HFFc6 (cell line): Measurements from ENCODE around the gene MTG2. TPM values are rescaled to one million over a fixed set of nuclear protein-coding genes. Genes with fewer than 3 reads are reported as not detected.

ENCODE experiments used
- DNase-seq: peaks from one replicate; pipeline ENCODE4 v3.0.0-alpha.2; 2018
- H3K27ac Mint-ChIP-seq: 2 replicates; pipeline ENCODE4 v1.8.0; 2020; ENCODE audit warnings: mild to moderate bottlenecking, mixed read lengths
- H3K27me3 Mint-ChIP-seq: 2 replicates; pipeline ENCODE4 v1.8.0; 2021; ENCODE audit warnings: mild to moderate bottlenecking, moderate library complexity, mixed read lengths; ENCODE audit not compliant: insufficient read depth
- H3K36me3 Mint-ChIP-seq: 2 replicates; pipeline ENCODE4 v1.8.0; 2021; ENCODE audit warnings: low read depth, mixed read lengths
- H3K4me1 Mint-ChIP-seq: 2 replicates; pipeline ENCODE4 v1.8.0; 2020; ENCODE audit warnings: low read depth, mixed read lengths
- H3K4me3 Mint-ChIP-seq: 2 replicates; pipeline ENCODE4 v1.8.0; 2020; ENCODE audit warnings: mild to moderate bottlenecking, moderate library complexity, mixed read lengths
- H3K9me3 Mint-ChIP-seq: 2 replicates; pipeline ENCODE4 v1.8.0; 2020; ENCODE audit warnings: mild to moderate bottlenecking, mixed read lengths
- total RNA-seq, 6 experiments: library from RNA; stranded (reverse); fragmentation: NEBNext Ultra II Directional; extraction: Animal tissue kit (Norgen Biotek cat#: 25700); gene quantifications; 2 replicates in 1 of 6; 3 replicates in 5 of 6; pipeline ENCODE4 v1.2.3, GENCODE V29; 2021
- TF ChIP-seq, protein P1 (sequence below): fragments of 200-600 bp; sonication (generic); IDR thresholded peaks from 2 replicates; pipeline ENCODE4 v1.5.0; 2021; ENCODE audit warnings: antibody characterized with exemption, mild to moderate bottlenecking

Gene MTG2
- total RNA-seq, 6 experiments from 2014 or later = 27.9 to 33.8 (median 30.2) TPM

GRCh38 chr20:62195736-62196135 lies 12.9 kb downstream of the MTG2 start:
- Mint-ChIP-seq H3K4me1 (no peaks in the 10 kb centered on the region), H3K36me3 (peaks cover 20% of the 10 kb centered on the region), H3K27ac (no peak overlapping the region), H3K4me3 (no peak overlapping the region), H3K27me3 (no peaks in the 10 kb centered on the region), H3K9me3 (no peaks in the 10 kb centered on the region)
- no peak for DNase-seq
- TF ChIP-seq, protein P1, sequence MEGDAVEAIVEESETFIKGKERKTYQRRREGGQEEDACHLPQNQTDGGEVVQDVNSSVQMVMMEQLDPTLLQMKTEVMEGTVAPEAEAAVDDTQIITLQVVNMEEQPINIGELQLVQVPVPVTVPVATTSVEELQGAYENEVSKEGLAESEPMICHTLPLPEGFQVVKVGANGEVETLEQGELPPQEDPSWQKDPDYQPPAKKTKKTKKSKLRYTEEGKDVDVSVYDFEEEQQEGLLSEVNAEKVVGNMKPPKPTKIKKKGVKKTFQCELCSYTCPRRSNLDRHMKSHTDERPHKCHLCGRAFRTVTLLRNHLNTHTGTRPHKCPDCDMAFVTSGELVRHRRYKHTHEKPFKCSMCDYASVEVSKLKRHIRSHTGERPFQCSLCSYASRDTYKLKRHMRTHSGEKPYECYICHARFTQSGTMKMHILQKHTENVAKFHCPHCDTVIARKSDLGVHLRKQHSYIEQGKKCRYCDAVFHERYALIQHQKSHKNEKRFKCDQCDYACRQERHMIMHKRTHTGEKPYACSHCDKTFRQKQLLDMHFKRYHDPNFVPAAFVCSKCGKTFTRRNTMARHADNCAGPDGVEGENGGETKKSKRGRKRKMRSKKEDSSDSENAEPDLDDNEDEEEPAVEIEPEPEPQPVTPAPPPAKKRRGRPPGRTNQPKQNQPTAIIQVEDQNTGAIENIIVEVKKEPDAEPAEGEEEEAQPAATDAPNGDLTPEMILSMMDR = no peak

GRCh38 chr20:62196286-62196685 lies 13.5 kb downstream of the MTG2 start:
- Mint-ChIP-seq H3K27me3 (no peaks in the 10 kb centered on the region), H3K4me3 (no peak overlapping the region), H3K27ac (no peak overlapping the region), H3K9me3 (no peaks in the 10 kb centered on the region), H3K4me1 (no peaks in the 10 kb centered on the region), H3K36me3 (peaks cover 20% of the 10 kb centered on the region)
- no peak for DNase-seq
- TF ChIP-seq, protein P1 = no peak

DNA sequence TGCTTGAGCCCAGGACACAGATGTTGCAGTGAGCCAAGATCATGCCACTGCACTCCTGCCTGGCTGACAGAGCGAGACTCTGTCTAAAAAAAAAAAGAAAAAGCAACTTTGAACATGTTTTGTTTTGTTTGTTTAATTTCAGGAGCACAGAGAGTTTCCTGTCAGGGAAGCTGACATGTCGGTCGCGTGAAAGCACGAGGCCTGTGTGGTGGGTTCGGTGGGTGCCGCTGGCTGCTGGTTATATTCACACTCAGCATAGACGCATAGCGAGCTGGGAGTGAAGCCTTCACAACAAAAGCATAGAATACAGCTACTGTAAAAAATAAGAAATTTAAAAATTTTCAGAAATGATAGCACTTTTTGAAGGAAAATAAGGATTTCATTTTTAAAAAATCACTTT lies 14.5 kb downstream of the MTG2 start:
- Mint-ChIP-seq H3K4me3 (no peak overlapping the region), H3K27ac (no peak overlapping the region), H3K9me3 (no peaks in the 10 kb centered on the region), H3K27me3 (no peaks in the 10 kb centered on the region; the same call in 1 of the 2 replicates), H3K36me3 (peaks cover 20% of the 10 kb centered on the region), H3K4me1 (peaks cover 9% of the 10 kb centered on the region)
- TF ChIP-seq, protein P1 = no peak
- no peak for DNase-seq

GRCh38 chr20:62197801-62198200 lies 15.0 kb downstream of the MTG2 start:
- H3K9me3 Mint-ChIP-seq = no peaks in the 10 kb centered on the region
- H3K27ac Mint-ChIP-seq = no peak overlapping the region
- no peak overlapping the region for H3K4me3 Mint-ChIP-seq
- TF ChIP-seq, protein P1 = no peak
- peaks cover 12% of the 10 kb centered on the region for H3K4me1 Mint-ChIP-seq
- DNase-seq = no peak
- no peaks in the 10 kb centered on the region; the same call in 1 of the 2 replicates for H3K27me3 Mint-ChIP-seq
- peaks cover 20% of the 10 kb centered on the region for H3K36me3 Mint-ChIP-seq

- no peak for DNase-seq
- Mint-ChIP-seq H3K36me3 (peaks cover 25% of the 10 kb centered on the region), H3K4me1 (peaks cover 19% of the 10 kb centered on the region), H3K4me3 (no peak overlapping the region), H3K9me3 (no peaks in the 10 kb centered on the region), H3K27ac (no peak overlapping the region), H3K27me3 (no peaks in the 10 kb centered on the region; the same call in 1 of the 2 replicates)
- TF ChIP-seq, protein P1 = no peak
These were observed 15.7 kb downstream of the MTG2 start for GRCh38 chr20:62198496-62198895.

GRCh38 chr20:62198931-62199330 lies 16.1 kb downstream of the MTG2 start:
- no peaks in the 10 kb centered on the region for H3K9me3 Mint-ChIP-seq
- DNase-seq = no peak
- peaks cover 22% of the 10 kb centered on the region for H3K4me1 Mint-ChIP-seq
- no peaks in the 10 kb centered on the region; the same call in 1 of the 2 replicates for H3K27me3 Mint-ChIP-seq
- H3K4me3 Mint-ChIP-seq = no peak overlapping the region
- no peak overlapping the region for H3K27ac Mint-ChIP-seq
- TF ChIP-seq, protein P1 = no peak
- H3K36me3 Mint-ChIP-seq = peaks cover 27% of the 10 kb centered on the region
